GM23248 (cell line): ENCODE results near the gene PTGS2. TPM values are rescaled to one million over a fixed set of nuclear protein-coding genes. Genes with fewer than 3 reads are reported as not detected.

ENCODE experiments used
- DNase-seq: peaks from one replicate; pipeline ENCODE4 v3.0.0-alpha.2; 2015
- H2AFZ ChIP-seq: fragments of 200-600 bp; sonication (generic); 2 replicates; pipeline ENCODE4 v1.6.1; 2016; ENCODE audit warnings: antibody characterized with exemption
- H3F3A ChIP-seq: fragments of 200-600 bp; sonication (generic); 2 replicates; pipeline ENCODE4 v1.6.1; 2016; ENCODE audit warnings: mild to moderate bottlenecking, antibody characterized with exemption, mixed run types; ENCODE audit not compliant: insufficient read depth
- H3K27ac ChIP-seq: fragments of 200-600 bp; sonication (generic); 2 replicates; pipeline ENCODE4 v1.5.1; 2016; ENCODE audit warnings: mild to moderate bottlenecking
- H3K27me3 ChIP-seq: fragments of 200-600 bp; sonication (generic); replicated peaks from 2 replicates; pipeline ENCODE4 v1.6.1; 2016; ENCODE audit warnings: mild to moderate bottlenecking; ENCODE audit not compliant: insufficient read depth
- H3K36me3 ChIP-seq: fragments of 200-600 bp; sonication (generic); 2 replicates; pipeline ENCODE4 v1.6.1; 2016; ENCODE audit warnings: low read depth, mild to moderate bottlenecking
- H3K4me1 ChIP-seq: fragments of 200-600 bp; sonication (generic); 2 replicates; pipeline ENCODE4 v1.6.1; 2016; ENCODE audit warnings: mild to moderate bottlenecking; ENCODE audit not compliant: insufficient read depth
- H3K4me2 ChIP-seq: fragments of 200-600 bp; sonication (generic); one replicate; pipeline ENCODE4 v1.6.1; 2016; ENCODE audit warnings: mild to moderate bottlenecking; ENCODE audit not compliant: unreplicated experiment
- H3K4me3 ChIP-seq: fragments of 200-600 bp; sonication (generic); 2 replicates; pipeline ENCODE4 v1.5.1; 2016; ENCODE audit warnings: mild to moderate bottlenecking
- H3K79me2 ChIP-seq: fragments of 200-600 bp; sonication (generic); 2 replicates; pipeline ENCODE4 v1.6.1; 2016; ENCODE audit warnings: mild to moderate bottlenecking; ENCODE audit not compliant: insufficient read depth
- H3K9ac ChIP-seq: fragments of 200-600 bp; sonication (generic); 2 replicates; pipeline ENCODE4 v1.6.1; 2016; ENCODE audit warnings: mild to moderate bottlenecking
- H3K9me2 ChIP-seq: fragments of 200-600 bp; sonication (generic); 2 replicates; pipeline ENCODE4 v1.6.1; 2016; ENCODE audit warnings: mixed run types, mild to moderate bottlenecking, moderate library complexity; ENCODE audit not compliant: insufficient read depth
- H3K9me3 ChIP-seq: fragments of 200-600 bp; sonication (generic); one replicate; pipeline ENCODE4 v1.6.1; 2017; ENCODE audit warnings: low read depth
- H4K20me1 ChIP-seq: fragments of 200-600 bp; sonication (generic); 2 replicates; pipeline ENCODE4 v1.6.0; 2016; ENCODE audit not compliant: insufficient read depth
- EZH2 ChIP-seq: fragments of 200-600 bp; sonication (generic); IDR thresholded peaks from 2 replicates; pipeline ENCODE4 v1.6.1; 2018; ENCODE audit warnings: antibody characterized with exemption, mild to moderate bottlenecking; ENCODE audit not compliant: insufficient read depth, poor library complexity, severe bottlenecking
- EZH2phosphoT487 ChIP-seq: fragments of 200-600 bp; sonication (generic); IDR thresholded peaks from 2 replicates; pipeline ENCODE4 v1.6.1; 2018; ENCODE audit warnings: antibody characterized with exemption, moderate library complexity, mild to moderate bottlenecking, low read depth; ENCODE audit not compliant: insufficient read depth
- WGBS, 2 experiments: methylation state at CpG; one replicate each; pipeline ENCODE4 v1.1.6; 2015 to 2017; ENCODE audit warnings: low lambda C conversion rate in 2 of 2, low coverage in 1 of 2; ENCODE audit errors: missing lambda C conversion rate in 2 of 2; 5-methylcytosine and 5-hydroxymethylcytosine counted together
- in situ Hi-C: fragments of 300-500 bp; cut with MboI; formaldehyde crosslinking; loops from 2 replicates; pipeline ENCODE4 v1.15.0; 2020
- polyA plus RNA-seq: library from polyadenylated mRNA; unstranded; fragments of >200 nt; fragmentation: Nextera tagmentation; extraction: Ambion mirVana; gene quantifications from 2 replicates; pipeline ENCODE4 v1.2.1, GENCODE V29; 2016
- total RNA-seq: library from RNA; depleted of rRNA; stranded (reverse); fragments of >200 nt; shearing (Covaris generic); gene quantifications from 2 replicates; pipeline ENCODE4 v1.2.3, GENCODE V29; 2014; rRNA removed

The PTGS2 gene
- total and polyA plus RNA-seq, 2 experiments from 2014 or later: 50.8 to 69.3 TPM

GRCh38 chr1:186627019-186627418 is 53.2 kb downstream of the PTGS2 start:
- in situ Hi-C loops: no loop called here
- WGBS, 2 experiments: 24 to 33% methylated on average over 2 of the region's 2 CpGs

GRCh38 chr1:186626356-186626932 is 53.8 kb downstream of the PTGS2 start:
- H3K9me2 ChIP-seq: no peaks in the 10 kb centered on the region
- no peaks in the 10 kb centered on the region for H3K36me3 ChIP-seq
- no peak overlapping the region for H3K4me2 ChIP-seq
- TF ChIP-seq EZH2: no peak
- no peak overlapping the region for H3K27ac ChIP-seq
- 52 to 53% methylated on average over 3 of the region's 3 CpGs for WGBS, 2 experiments
- DNase-seq: peak; percentile 4
- no peak overlapping the region for H2AFZ ChIP-seq
- in situ Hi-C loops: no loop called here
- H3K9ac ChIP-seq: no peak overlapping the region
- H3K4me3 ChIP-seq: no peak overlapping the region
- peaks cover 8% of the 10 kb centered on the region for H3F3A ChIP-seq
- no peaks in the 10 kb centered on the region for H3K27me3 ChIP-seq
- H3K79me2 ChIP-seq: no peaks in the 10 kb centered on the region
- H4K20me1 ChIP-seq: no peaks in the 10 kb centered on the region
- H3K4me1 ChIP-seq: peaks cover 15% of the 10 kb centered on the region
- no peaks in the 10 kb centered on the region for H3K9me3 ChIP-seq

More at GRCh38 chr1:186627019-186627418, 53.2 kb downstream of the PTGS2 start:
- Histone ChIP-seq H2AFZ (no peak overlapping the region), H3K79me2 (no peaks in the 10 kb centered on the region), H3K36me3 (no peaks in the 10 kb centered on the region), H3K4me1 (peaks cover 9% of the 10 kb centered on the region; the same call in 1 of the 2 replicates), H3K4me3 (no peak overlapping the region), H4K20me1 (no peaks in the 10 kb centered on the region), H3K27ac (no peak overlapping the region), H3K27me3 (no peaks in the 10 kb centered on the region), H3K9ac (0 out of 2 replicates have a peak overlapping the region, but pooled peaks have one; percentile 9), H3F3A (0 out of 2 replicates have a peak, but pooled peaks cover 2% of the 10 kb centered on the region), H3K4me2 (no peak overlapping the region), H3K9me2 (no peaks in the 10 kb centered on the region), H3K9me3 (no peaks in the 10 kb centered on the region)
- TF ChIP-seq EZH2: no peak
- no peak for TF ChIP-seq EZH2phosphoT487
- DNase-seq: peak; percentile 3

- H3K27me3 ChIP-seq: no peaks in the 10 kb centered on the region
- no peak overlapping the region for H2AFZ ChIP-seq
- no peaks in the 10 kb centered on the region for H3K36me3 ChIP-seq
- no peaks in the 10 kb centered on the region for H3K79me2 ChIP-seq
- no peak overlapping the region for H3K4me3 ChIP-seq
- in situ Hi-C loops: no loop called here
- no peaks in the 10 kb centered on the region for H4K20me1 ChIP-seq
- no peaks in the 10 kb centered on the region for H3K9me3 ChIP-seq
- H3K9ac ChIP-seq: no peak overlapping the region
- no peak for DNase-seq
- no peak overlapping the region for H3K27ac ChIP-seq
- WGBS, 2 experiments: 96 to 97% methylated on average over 3 to 6 of the region's 6 CpGs
- peaks cover 26% of the 10 kb centered on the region for H3F3A ChIP-seq
- no peaks in the 10 kb centered on the region for H3K9me2 ChIP-seq
- TF ChIP-seq EZH2phosphoT487: no peak
- TF ChIP-seq EZH2: no peak
- H3K4me1 ChIP-seq: peaks cover 26% of the 10 kb centered on the region
- no peak overlapping the region for H3K4me2 ChIP-seq
Observed at GRCh38 chr1:186623551-186623950, 56.7 kb downstream of the PTGS2 start.

Other genes with a start within 250 kb of the PTGS2 start
- gene PDC, start 219.3 kb downstream of the PTGS2 start, total RNA-seq: 0.63 TPM in 1 of 2 replicates, not detected in the other
- 0.20 and 0.94 TPM in 2 replicates for gene PDC, start 219.3 kb downstream of the PTGS2 start, polyA plus RNA-seq
- gene PLA2G4A, start 148.5 kb upstream of the PTGS2 start, total RNA-seq: 2.9 and 3.7 TPM in 2 replicates
- 1.5 and 1.6 TPM in 2 replicates for gene PLA2G4A, start 148.5 kb upstream of the PTGS2 start, polyA plus RNA-seq